NCI-H2029 treated with DMSO at 0.1 percent for 48 hours (cell line): ENCODE measurements around the gene NFATC3.

ENCODE experiments used
- DNase-seq: peaks from one replicate; lab custom pipeline; 2025; lab: John Stamatoyannopoulos, UW

NFATC3 gene

DNA sequence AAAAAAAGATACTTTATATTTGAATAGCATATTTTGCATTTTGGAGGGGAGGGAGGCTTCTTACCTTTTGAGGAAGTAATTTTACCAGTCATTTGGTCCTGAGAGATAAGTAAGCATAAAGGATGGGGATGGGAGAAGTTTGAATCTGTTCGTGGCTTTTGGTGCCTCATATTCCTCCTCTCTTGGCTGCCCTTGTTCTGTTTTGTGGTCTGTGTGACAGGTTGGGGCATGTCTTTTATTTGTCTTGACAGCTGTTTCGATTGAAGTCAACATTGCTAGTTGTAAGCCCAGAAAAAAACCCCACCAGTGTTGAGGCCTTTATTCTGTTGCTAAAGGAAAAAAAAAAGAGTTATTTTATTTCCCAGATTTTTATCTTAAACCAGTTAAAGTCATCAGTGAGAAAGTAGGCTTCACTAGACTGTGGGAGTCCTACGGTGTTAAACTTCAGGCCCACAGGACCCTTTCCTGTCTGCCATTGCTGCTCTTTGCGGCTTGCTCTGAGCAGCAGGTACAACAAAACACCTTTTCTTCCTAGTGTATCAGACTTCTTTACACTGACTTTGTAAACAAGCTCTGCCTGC, 190.5 kb downstream of the NFATC3 start:
- no peak for DNase-seq

DNA sequence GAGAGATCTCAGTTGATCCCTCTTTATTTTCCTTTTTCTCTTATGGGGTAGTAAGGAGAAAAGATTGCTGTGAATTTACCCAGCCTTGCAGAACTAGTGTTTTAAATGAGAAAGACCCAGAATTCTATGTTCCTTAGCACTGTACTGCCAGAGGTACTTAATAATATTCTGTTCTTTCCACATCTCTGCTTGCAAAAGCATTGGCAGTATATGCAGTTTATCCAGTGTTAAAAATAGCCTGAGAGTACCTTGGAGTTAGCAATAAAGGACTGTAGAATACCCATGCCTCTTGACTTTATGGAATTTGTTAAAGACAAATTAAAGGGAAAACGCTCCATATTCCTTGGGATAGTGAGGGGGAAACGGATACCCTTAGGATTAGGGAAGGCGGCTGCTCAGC, 191.1 kb downstream of the NFATC3 start:
- DNase-seq: no peak
